HepG2 (cell line): ENCODE measurements around the gene RARG. TPM values are rescaled to one million over a fixed set of nuclear protein-coding genes. Genes with fewer than 3 reads are reported as not detected.

Experiments
- ATAC-seq: fragments of 200-7000 bp; cut with Tn5 transposase; 3 replicates; pipeline ENCODE4 v1.9.1; 2020; ENCODE audit warnings: mild to moderate bottlenecking, moderate library complexity
- BruUV-seq: library from RNA; stranded (reverse); fragments of 400-500 nt; replicated peaks from 2 replicates; lab custom pipeline; 2021; lab: Mats Ljungman, UMichigan
- CTCF ChIA-PET: fragments of 300-600 bp; formaldehyde crosslinking; extraction: SDS; loops from one replicate; lab custom pipeline; 2021; ENCODE audit warnings: low total read pairs, inconsistent platforms, low intra/inter-chr PET ratio; lab: Yijun Ruan, JAX
- POLR2A ChIA-PET: fragments of 350-600 bp; sonication (Branson Sonifier 250); formaldehyde crosslinking; loops from one replicate; lab custom pipeline; 2020; ENCODE audit warnings: antibody characterized with exemption, inconsistent platforms; lab: Yijun Ruan, JAX
- DNase-seq: peaks from one replicate; pipeline ENCODE4 v3.0.0-alpha.2; 2015; ENCODE audit warnings: low spot score
- FAIRE-seq: peaks from 3 replicates; lab custom pipeline; 2011; peaks lifted over from hg19 to GRCh38; lab: Jason Lieb, UNC
- H2AFZ ChIP-seq: one replicate; pipeline ENCODE4 v1.6.1; 2011; ENCODE audit warnings: low read length, inconsistent platforms
- H3K27ac ChIP-seq: fragments of 300-600 bp; 3 replicates; pipeline ENCODE4 v1.8.0; 2011; ENCODE audit warnings: mixed run types, mild to moderate bottlenecking, mixed read lengths, low read length, inconsistent platforms; ENCODE audit not compliant: insufficient read depth; ENCODE audit errors: extremely low read length
- H3K27me3 ChIP-seq, 2 experiments: fragments of 200-600 bp in 1 of 2; 2 replicates in 1 of 2; 3 replicates in 1 of 2; pipeline versions ENCODE4 v1.6.0 to v1.8.0; 2011; ENCODE audit warnings: low read length in 2 of 2, mild to moderate bottlenecking in 2 of 2, moderate library complexity in 2 of 2, inconsistent platforms in 1 of 2; ENCODE audit not compliant: insufficient read depth in 2 of 2, control insufficient read depth in 1 of 2
- H3K36me3 ChIP-seq, 2 experiments: fragments of 200-600 bp in 1 of 2; replicated peaks in 1 of 2; 2 replicates in 1 of 2; 3 replicates in 1 of 2; pipeline versions ENCODE4 v1.5.1 to v1.8.0; 2011; ENCODE audit warnings: low read length in 2 of 2, inconsistent platforms in 1 of 2; ENCODE audit not compliant: insufficient read depth in 2 of 2, control insufficient read depth in 1 of 2
- H3K4me1 ChIP-seq: 2 replicates; pipeline ENCODE4 v1.5.1; 2012; ENCODE audit warnings: low read length, inconsistent platforms; ENCODE audit not compliant: insufficient read depth
- H3K4me2 ChIP-seq: 2 replicates; pipeline ENCODE4 v1.6.0; 2011; ENCODE audit warnings: low read depth, low read length, inconsistent platforms
- H3K4me3 ChIP-seq, 3 experiments: fragments of 200-600 bp in 1 of 3; sonication (generic), shearing (Covaris generic) in 1 of 3; replicated peaks in 1 of 3; 2 replicates each; pipeline ENCODE4 v1.5.1; 2011 to 2016; ENCODE audit warnings: low read length in 3 of 3, inconsistent platforms in 2 of 3, low read depth in 2 of 3, mild to moderate bottlenecking in 2 of 3, control low read depth in 1 of 3, mixed read lengths in 1 of 3; ENCODE audit not compliant: insufficient read depth in 1 of 3
- H3K79me2 ChIP-seq: one replicate; pipeline ENCODE4 v1.6.1; 2011; ENCODE audit warnings: low read length, inconsistent platforms; ENCODE audit not compliant: insufficient read depth
- H3K9ac ChIP-seq: 2 replicates; pipeline ENCODE4 v1.6.0; 2011; ENCODE audit warnings: mild to moderate bottlenecking, low read depth, low read length, inconsistent platforms; ENCODE audit not compliant: insufficient read depth
- H3K9me3 ChIP-seq: 2 replicates; pipeline ENCODE4 v1.5.1; 2012; ENCODE audit warnings: mild to moderate bottlenecking, low read length
- H4K20me1 ChIP-seq: 2 replicates; pipeline ENCODE4 v1.6.0; 2011; ENCODE audit warnings: inconsistent platforms, mild to moderate bottlenecking, low read length, moderate library complexity; ENCODE audit not compliant: insufficient read depth
- ELF3 ChIP-seq: IDR thresholded peaks from 2 replicates; pipeline ENCODE4 v1.6.1; 2016; ENCODE audit warnings: missing genetic modification reagents, missing compliant biosample characterization
- NCOA2 ChIP-seq: sonication (generic); formaldehyde crosslinking; IDR thresholded peaks from 2 replicates; pipeline ENCODE4 v1.8.0; 2022; ENCODE audit warnings: inconsistent platforms
- RBFOX2 ChIP-seq: fragments of 200-400 bp; formaldehyde crosslinking; IDR thresholded peaks from 2 replicates; pipeline ENCODE4 v1.6.1; 2017; ENCODE audit warnings: low read depth, mild to moderate bottlenecking, low read length
- TRIM24 ChIP-seq: sonication (generic); formaldehyde crosslinking; IDR thresholded peaks from 2 replicates; pipeline ENCODE4 v1.8.0; 2022; ENCODE audit warnings: mild to moderate bottlenecking, missing genetic modification reagents
- whole genome bisulfite sequencing: methylation state at CpG from one replicate; pipeline ENCODE4 v1.1.6; 2017; ENCODE audit warnings: low lambda C conversion rate; 5-methylcytosine and 5-hydroxymethylcytosine counted together
- in situ Hi-C: cut with HindIII; loops from 2 replicates; pipeline ENCODE4 v1.10.0; 2017; ENCODE audit warnings: low pct_unique_long_range_greater_than_20kb; ENCODE audit not compliant: extremely low pct_ligation_motif_present
- intact Hi-C: fragments of 100-400 bp; cut with micrococcal nuclease; formaldehyde crosslinking; loops from one replicate; pipeline ENCODE4 v1.10.0; 2022; ENCODE audit not compliant: unreplicated experiment
- polyA plus RNA-seq, 8 experiments: library from polyadenylated mRNA; depleted of rRNA in 3 of 8; stranded (reverse) in 7 of 8; unstranded in 1 of 8; fragments of >200 nt; fragmentation: Illumina TruSeq in 4 of 8; extraction: Trizol in 4 of 8; gene quantifications; 2 replicates each; pipeline versions ENCODE4 v1.2.1 to v1.2.3, GENCODE V29; 2011 to 2016; ENCODE audit warnings: low read depth in 4 of 8, missing spikeins in 1 of 8, mixed read lengths in 1 of 8; ENCODE audit not compliant: insufficient read depth in 1 of 8
- total RNA-seq, 5 experiments: library from RNA; depleted of rRNA; stranded (reverse); fragments of >200 nt; fragmentation: Illumina TruSeq; extraction: Trizol; gene quantifications; 2 replicates each; pipeline ENCODE4 v1.2.3, GENCODE V29; 2016; ENCODE audit warnings: low read depth in 1 of 5
- TF ChIP-seq, protein P1 (sequence below): sonication (generic); formaldehyde crosslinking; IDR thresholded peaks from 2 replicates; pipeline ENCODE4 v1.5.1; 2020; ENCODE audit warnings: mild to moderate bottlenecking, missing genetic modification reagents, borderline replicate concordance
- TF ChIP-seq, protein P2 (sequence below): sonication (generic); formaldehyde crosslinking; conservative IDR thresholded peaks from 2 replicates; pipeline ENCODE4 v1.8.0; 2022; ENCODE audit warnings: mild to moderate bottlenecking, moderate library complexity, missing genetic modification reagents
- TF ChIP-seq, protein P3 (sequence below): sonication (generic); formaldehyde crosslinking; IDR thresholded peaks from 2 replicates; pipeline ENCODE4 v1.4.0; 2020; ENCODE audit warnings: missing genetic modification reagents, borderline replicate concordance

Gene RARG
- total and polyA plus RNA-seq, 2 of the 13 experiments (the other 11 are each of a cell fraction or from before 2014, with no cell fraction given): 0.77 to 1.5 TPM

DNA sequence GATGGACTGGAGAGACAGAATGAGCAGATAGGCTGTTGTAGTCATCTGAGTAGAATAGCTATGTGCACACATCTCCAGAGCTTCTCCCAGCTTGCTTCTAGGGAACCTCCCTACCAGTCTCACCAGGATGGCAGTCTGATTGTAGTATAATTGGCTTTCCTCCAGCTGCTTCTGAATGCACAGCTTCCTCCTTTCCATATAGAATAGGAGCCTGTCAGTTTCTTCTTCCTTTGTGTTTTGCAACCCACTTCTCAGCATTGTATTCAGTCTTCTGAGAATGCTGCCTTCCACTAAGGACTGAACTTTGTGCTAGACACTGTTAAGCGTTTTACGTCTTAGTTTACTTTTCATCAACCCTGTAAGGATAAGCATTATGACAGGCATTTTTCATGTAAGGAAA lies 49.1 kb downstream of the RARG start:
- 90% methylated on average over 2 of the region's 2 CpGs for WGBS
- Histone ChIP-seq H3K4me2 (peak overlapping the region; percentile 80), H3K36me3 (peaks cover 24 to 58% of the 10 kb centered on the region in 2 experiments), H3K9me3 (no peaks in the 10 kb centered on the region), H3K4me1 (peaks cover 51% of the 10 kb centered on the region), H3K27ac (no peak overlapping the region), H3K79me2 (peaks cover 32% of the 10 kb centered on the region), H4K20me1 (peaks cover 15% of the 10 kb centered on the region), H3K4me3 (peak overlapping the region in 2 of 3 experiments; percentile 10 to 27; a peak in 2 of 6 replicates), H3K9ac (peak overlapping the region; percentile 27; the same call in 1 of the 2 replicates), H2AFZ (no peak overlapping the region), H3K27me3 (no peaks in the 10 kb centered on the region; a peak in 1 of 5 replicates)
- no peak for ATAC-seq
- no peak for DNase-seq
- BruUV-seq: no TSS peak
- no peak for FAIRE-seq
- POLR2A ChIA-PET: interaction anchor here (0.8 to 3.0 kb wide), 5 partner anchors 12 to 318 kb away, joined by 3 to 8 read pairs (median 3); partner anchors contain the start of genes PFDN5 and TARBP2
- CTCF ChIA-PET: no interaction called here
- intact Hi-C loops (no loop called here), in situ Hi-C loops (no loop called here)
- no peak for TF ChIP-seq ELF3 (CRISPR knock-in tag)
- TF ChIP-seq, protein P1, sequence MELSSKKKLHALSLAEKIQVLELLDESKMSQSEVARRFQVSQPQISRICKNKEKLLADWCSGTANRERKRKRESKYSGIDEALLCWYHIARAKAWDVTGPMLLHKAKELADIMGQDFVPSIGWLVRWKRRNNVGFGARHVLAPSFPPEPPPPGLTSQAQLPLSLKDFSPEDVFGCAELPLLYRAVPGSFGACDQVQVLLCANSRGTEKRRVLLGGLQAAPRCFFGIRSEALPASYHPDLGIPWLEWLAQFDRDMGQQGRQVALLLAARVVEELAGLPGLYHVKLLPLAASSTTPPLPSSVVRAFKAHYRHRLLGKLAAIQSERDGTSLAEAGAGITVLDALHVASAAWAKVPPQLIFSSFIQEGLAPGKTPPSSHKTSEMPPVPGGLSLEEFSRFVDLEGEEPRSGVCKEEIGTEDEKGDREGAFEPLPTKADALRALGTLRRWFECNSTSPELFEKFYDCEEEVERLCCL (CRISPR knock-in tag): no peak
- TF ChIP-seq RBFOX2: 0 out of 2 replicates have a peak, but pooled peaks have one; percentile 30

DNA sequence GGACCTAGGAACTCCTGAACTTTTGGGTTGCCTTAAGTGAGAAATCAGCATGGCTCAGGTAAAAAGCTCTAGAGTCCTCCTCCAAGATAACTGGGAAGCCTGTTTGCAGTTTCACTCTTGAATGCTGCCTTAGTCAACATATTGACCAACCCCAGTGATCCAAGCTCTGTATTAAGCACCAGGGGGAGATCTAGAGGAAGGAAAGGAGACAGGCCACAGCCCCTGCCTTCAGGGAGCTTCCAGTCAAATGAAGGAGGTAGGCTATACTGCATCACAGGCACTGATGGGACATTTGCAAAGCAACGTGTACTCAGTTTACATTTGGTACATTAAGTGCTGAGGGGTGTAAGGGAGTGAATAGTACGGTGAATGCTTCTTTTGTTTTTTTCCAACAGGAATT lies 50.1 kb downstream of the RARG start:
- no peak overlapping the region for H3K27ac ChIP-seq
- H4K20me1 ChIP-seq: peaks cover 15% of the 10 kb centered on the region
- peaks cover 51% of the 10 kb centered on the region for H3K4me1 ChIP-seq
- H3K9me3 ChIP-seq: no peaks in the 10 kb centered on the region
- H3K36me3 ChIP-seq: peaks cover 18 to 48% of the 10 kb centered on the region in 2 experiments
- H3K4me3 ChIP-seq: peak overlapping the region in 2 of 3 experiments; percentile 58 to 82; a peak in 3 of 6 replicates
- peak overlapping the region; percentile 85 for H3K9ac ChIP-seq
- BruUV-seq: no TSS peak
- ChIA-PET POLR2A (interaction anchor here (1.0 to 3.3 kb wide), 6 partner anchors 21 to 319 kb away, joined by 3 to 34 read pairs (median 8); partner anchors contain the start of genes AAAS, MYG1, PFDN5 and TARBP2), CTCF (no interaction called here)
- H3K4me2 ChIP-seq: peak overlapping the region; percentile 80
- H2AFZ ChIP-seq: no peak overlapping the region
- no peaks in the 10 kb centered on the region; a peak in 1 of 5 replicates for H3K27me3 ChIP-seq
- H3K79me2 ChIP-seq: peaks cover 32% of the 10 kb centered on the region
- ATAC-seq (no peak), FAIRE-seq (no peak), DNase-seq (no peak)
- intact Hi-C loops: no loop called here
- WGBS: 87% methylated on average over 2 of the region's 2 CpGs
- in situ Hi-C loops: no loop called here
- TF ChIP-seq, protein P2, sequence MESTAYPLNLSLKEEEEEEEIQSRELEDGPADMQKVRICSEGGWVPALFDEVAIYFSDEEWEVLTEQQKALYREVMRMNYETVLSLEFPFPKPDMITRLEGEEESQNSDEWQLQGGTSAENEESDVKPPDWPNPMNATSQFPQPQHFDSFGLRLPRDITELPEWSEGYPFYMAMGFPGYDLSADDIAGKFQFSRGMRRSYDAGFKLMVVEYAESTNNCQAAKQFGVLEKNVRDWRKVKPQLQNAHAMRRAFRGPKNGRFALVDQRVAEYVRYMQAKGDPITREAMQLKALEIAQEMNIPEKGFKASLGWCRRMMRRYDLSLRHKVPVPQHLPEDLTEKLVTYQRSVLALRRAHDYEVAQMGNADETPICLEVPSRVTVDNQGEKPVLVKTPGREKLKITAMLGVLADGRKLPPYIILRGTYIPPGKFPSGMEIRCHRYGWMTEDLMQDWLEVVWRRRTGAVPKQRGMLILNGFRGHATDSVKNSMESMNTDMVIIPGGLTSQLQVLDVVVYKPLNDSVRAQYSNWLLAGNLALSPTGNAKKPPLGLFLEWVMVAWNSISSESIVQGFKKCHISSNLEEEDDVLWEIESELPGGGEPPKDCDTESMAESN: peak; percentile 91
- TF ChIP-seq, protein P3, sequence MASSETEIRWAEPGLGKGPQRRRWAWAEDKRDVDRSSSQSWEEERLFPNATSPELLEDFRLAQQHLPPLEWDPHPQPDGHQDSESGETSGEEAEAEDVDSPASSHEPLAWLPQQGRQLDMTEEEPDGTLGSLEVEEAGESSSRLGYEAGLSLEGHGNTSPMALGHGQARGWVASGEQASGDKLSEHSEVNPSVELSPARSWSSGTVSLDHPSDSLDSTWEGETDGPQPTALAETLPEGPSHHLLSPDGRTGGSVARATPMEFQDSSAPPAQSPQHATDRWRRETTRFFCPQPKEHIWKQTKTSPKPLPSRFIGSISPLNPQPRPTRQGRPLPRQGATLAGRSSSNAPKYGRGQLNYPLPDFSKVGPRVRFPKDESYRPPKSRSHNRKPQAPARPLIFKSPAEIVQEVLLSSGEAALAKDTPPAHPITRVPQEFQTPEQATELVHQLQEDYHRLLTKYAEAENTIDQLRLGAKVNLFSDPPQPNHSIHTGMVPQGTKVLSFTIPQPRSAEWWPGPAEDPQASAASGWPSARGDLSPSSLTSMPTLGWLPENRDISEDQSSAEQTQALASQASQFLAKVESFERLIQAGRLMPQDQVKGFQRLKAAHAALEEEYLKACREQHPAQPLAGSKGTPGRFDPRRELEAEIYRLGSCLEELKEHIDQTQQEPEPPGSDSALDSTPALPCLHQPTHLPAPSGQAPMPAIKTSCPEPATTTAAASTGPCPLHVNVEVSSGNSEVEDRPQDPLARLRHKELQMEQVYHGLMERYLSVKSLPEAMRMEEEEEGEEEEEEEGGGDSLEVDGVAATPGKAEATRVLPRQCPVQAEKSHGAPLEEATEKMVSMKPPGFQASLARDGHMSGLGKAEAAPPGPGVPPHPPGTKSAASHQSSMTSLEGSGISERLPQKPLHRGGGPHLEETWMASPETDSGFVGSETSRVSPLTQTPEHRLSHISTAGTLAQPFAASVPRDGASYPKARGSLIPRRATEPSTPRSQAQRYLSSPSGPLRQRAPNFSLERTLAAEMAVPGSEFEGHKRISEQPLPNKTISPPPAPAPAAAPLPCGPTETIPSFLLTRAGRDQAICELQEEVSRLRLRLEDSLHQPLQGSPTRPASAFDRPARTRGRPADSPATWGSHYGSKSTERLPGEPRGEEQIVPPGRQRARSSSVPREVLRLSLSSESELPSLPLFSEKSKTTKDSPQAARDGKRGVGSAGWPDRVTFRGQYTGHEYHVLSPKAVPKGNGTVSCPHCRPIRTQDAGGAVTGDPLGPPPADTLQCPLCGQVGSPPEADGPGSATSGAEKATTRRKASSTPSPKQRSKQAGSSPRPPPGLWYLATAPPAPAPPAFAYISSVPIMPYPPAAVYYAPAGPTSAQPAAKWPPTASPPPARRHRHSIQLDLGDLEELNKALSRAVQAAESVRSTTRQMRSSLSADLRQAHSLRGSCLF (CRISPR knock-in tag): no peak
- TF ChIP-seq TRIM24 (CRISPR knock-in tag): no peak
- no peak for TF ChIP-seq NCOA2
